SK-N-SH (cell line): ENCODE measurements around the gene TBC1D2B.

Experiments used
- CTCF ChIP-seq: fragments of 200-600 bp; sonication (generic); IDR thresholded peaks from 2 replicates; pipeline ENCODE4 v1.6.1; 2017; ENCODE audit warnings: antibody characterized with exemption, mild to moderate bottlenecking, moderate library complexity
- FOXM1 ChIP-seq: IDR thresholded peaks from 2 replicates; pipeline ENCODE4 v1.4.0; 2012; ENCODE audit warnings: low read depth, mild to moderate bottlenecking
- MAX ChIP-seq: IDR thresholded peaks from 2 replicates; pipeline ENCODE4 v1.4.0; 2012; ENCODE audit warnings: low read depth
- NFIC ChIP-seq: IDR thresholded peaks from 2 replicates; pipeline ENCODE4 v1.4.0; 2012; ENCODE audit warnings: borderline replicate concordance
- NRF1 ChIP-seq: IDR thresholded peaks from 2 replicates; pipeline ENCODE4 v1.6.1; 2012; ENCODE audit warnings: low read depth, mild to moderate bottlenecking, low read length
- YY1 ChIP-seq: IDR thresholded peaks from 2 replicates; pipeline ENCODE4 v1.4.0; 2012; ENCODE audit warnings: low read depth, mild to moderate bottlenecking
- TF ChIP-seq, protein P1 (sequence below): fragments of 150-350 bp; IDR thresholded peaks from 2 replicates; pipeline ENCODE4 v1.6.1; 2017; ENCODE audit warnings: antibody characterized with exemption, low read length, low read depth, borderline replicate concordance

DNA sequence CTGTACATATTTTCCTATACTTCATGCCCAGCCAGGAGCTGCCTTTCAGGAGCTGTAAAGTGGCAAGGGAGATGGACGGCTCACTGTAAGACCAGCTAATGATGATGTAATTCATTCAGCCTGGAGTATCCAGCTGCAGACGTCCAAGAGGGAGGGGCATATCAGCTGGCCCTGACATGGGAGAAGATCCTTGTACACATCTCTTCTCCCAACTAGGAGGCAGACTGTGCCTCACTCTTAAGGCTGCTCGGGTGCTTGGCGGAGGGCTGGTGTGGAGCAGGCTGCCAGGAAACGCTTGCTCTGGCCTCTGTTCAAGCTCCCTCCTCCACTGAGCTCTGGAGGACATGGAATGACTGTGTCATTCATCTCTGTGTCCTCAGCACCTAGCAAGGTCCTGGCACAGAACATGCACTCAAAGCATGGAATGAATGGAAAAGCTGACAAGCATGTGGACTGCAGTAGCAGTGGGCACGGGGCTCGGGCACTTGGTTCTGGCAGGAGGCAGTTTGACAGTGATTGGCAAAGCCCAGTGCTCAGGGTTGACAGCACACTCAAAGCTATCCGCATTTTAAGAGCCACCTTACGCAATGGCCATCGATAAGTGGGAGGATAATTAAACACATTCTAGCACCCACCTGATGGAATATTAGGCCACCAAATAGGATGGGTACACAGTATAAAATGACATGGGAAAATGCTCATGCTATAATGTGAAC, 72.4 kb downstream of the TBC1D2B start:
- TF ChIP-seq CTCF = peak; percentile 34
- TF ChIP-seq FOXM1 = no peak
- no peak for TF ChIP-seq MAX
- TF ChIP-seq NFIC = peak; percentile 55
- no peak for TF ChIP-seq YY1
- TF ChIP-seq NRF1 = no peak
- TF ChIP-seq, protein P1, sequence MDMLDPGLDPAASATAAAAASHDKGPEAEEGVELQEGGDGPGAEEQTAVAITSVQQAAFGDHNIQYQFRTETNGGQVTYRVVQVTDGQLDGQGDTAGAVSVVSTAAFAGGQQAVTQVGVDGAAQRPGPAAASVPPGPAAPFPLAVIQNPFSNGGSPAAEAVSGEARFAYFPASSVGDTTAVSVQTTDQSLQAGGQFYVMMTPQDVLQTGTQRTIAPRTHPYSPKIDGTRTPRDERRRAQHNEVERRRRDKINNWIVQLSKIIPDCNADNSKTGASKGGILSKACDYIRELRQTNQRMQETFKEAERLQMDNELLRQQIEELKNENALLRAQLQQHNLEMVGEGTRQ = no peak
